ENCODE results near the gene DOK3. TPM values are rescaled to one million over a fixed set of nuclear protein-coding genes. Genes with fewer than 3 reads are reported as not detected.

The DOK3 gene
- total and polyA plus RNA-seq, 10 of the 15 experiments (the other 5 are each of a cell fraction or from before 2014, with no cell fraction given), result 6.6 to 107 (median 52.1) TPM

DNA sequence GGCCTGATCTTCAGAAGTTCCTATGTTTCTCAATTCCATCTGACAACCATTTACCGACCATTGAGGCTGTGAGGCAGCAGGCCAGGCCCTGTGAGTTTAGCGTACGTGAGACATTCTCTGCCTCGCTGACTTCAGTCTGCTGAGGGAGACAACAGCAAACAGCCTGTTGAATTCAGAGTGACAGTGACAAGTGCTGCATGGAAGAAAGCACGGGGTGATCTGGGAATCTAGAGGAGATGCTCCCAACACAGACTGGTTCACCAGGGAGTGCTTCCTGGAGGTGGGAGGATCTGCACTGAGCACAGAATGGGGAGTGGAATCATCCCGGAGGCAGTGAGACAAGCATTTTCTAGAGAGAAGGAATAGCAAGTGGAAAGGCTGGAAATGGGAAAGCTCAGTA, 17.2 kb upstream of the DOK3 start:
- H3K9me3 ChIP-seq (replicated peaks; ENCODE audit: control insufficient read depth, insufficient read depth, low read length), result no peaks in the 10 kb centered on the region
- ChIA-PET CTCF (no interaction called here), POLR2A (no interaction called here), RAD21 (ENCODE audit: unreplicated experiment) (no interaction called here), SMC1A (ENCODE audit: uncharacterized antibody, unreplicated experiment) (no interaction called here)
- DNase-seq (ENCODE audit: low read depth, low spot score) (no peak), ATAC-seq (no peak), FAIRE-seq (no peak)
- no peak overlapping the region for H3K27ac ChIP-seq (ENCODE audit: control insufficient read depth, insufficient read depth)
- 100% methylated on average over 6 of the region's 6 CpGs for WGBS (ENCODE audit: insufficient coverage, insufficient replicate concordance, low lambda C conversion rate, missing lambda C conversion rate)
- no peak overlapping the region for H3K4me2 ChIP-seq (ENCODE audit: control insufficient read depth, insufficient read depth)
- H3K79me2 ChIP-seq (ENCODE audit: control insufficient read depth, insufficient read depth, low read length), result no peaks in the 10 kb centered on the region
- intact Hi-C loops (cut with micrococcal nuclease; ENCODE audit: unreplicated experiment), result no loop called here
- no peaks in the 10 kb centered on the region for H4K20me1 ChIP-seq (ENCODE audit: control insufficient read depth, insufficient read depth)
- BruUV-seq (replicated peaks), result no TSS peak
- H3K4me1 ChIP-seq (ENCODE audit: control insufficient read depth, insufficient read depth, low read length), result no peaks in the 10 kb centered on the region
- no peak overlapping the region for H3K9ac ChIP-seq (ENCODE audit: control insufficient read depth, insufficient read depth, low read length)
- peaks cover 8 to 14% of the 10 kb centered on the region in 2 experiments; a peak in 3 of 4 replicates for H3K36me3 ChIP-seq (ENCODE audit: control insufficient read depth in 2 of 2, insufficient read depth in 2 of 2, low read length in 1 of 2)
- no peaks in the 10 kb centered on the region for H3K27me3 ChIP-seq (replicated peaks in 1 of 2; ENCODE audit: control insufficient read depth in 2 of 2, insufficient read depth in 2 of 2, low read length in 1 of 2)
- no peak overlapping the region for H2AFZ ChIP-seq (ENCODE audit: control insufficient read depth, low read depth, low read length)
- no peak overlapping the region for H3K4me3 ChIP-seq
- in situ Hi-C loops (cut with MboI), result no loop called here
- no peak for TF ChIP-seq MYB (IDR thresholded peaks at IDR 0.05; ENCODE audit: borderline replicate concordance, low read depth, low read length)
- no peak for TF ChIP-seq IRF4 (IDR thresholded peaks at IDR 0.05; ENCODE audit: low read depth, low read length)
- TF ChIP-seq RBBP5 (conservative IDR thresholded peaks at IDR 0.05), result no peak
- no peak for TF ChIP-seq PML (IDR thresholded peaks at IDR 0.05; ENCODE audit: low read length)
- no peak for TF ChIP-seq SREBF1 (IDR thresholded peaks at IDR 0.05; ENCODE audit: low read length)
- TF ChIP-seq SUZ12 (IDR thresholded peaks at IDR 0.05; ENCODE audit: unreplicated experiment), result no peak
- TF ChIP-seq, protein P1, sequence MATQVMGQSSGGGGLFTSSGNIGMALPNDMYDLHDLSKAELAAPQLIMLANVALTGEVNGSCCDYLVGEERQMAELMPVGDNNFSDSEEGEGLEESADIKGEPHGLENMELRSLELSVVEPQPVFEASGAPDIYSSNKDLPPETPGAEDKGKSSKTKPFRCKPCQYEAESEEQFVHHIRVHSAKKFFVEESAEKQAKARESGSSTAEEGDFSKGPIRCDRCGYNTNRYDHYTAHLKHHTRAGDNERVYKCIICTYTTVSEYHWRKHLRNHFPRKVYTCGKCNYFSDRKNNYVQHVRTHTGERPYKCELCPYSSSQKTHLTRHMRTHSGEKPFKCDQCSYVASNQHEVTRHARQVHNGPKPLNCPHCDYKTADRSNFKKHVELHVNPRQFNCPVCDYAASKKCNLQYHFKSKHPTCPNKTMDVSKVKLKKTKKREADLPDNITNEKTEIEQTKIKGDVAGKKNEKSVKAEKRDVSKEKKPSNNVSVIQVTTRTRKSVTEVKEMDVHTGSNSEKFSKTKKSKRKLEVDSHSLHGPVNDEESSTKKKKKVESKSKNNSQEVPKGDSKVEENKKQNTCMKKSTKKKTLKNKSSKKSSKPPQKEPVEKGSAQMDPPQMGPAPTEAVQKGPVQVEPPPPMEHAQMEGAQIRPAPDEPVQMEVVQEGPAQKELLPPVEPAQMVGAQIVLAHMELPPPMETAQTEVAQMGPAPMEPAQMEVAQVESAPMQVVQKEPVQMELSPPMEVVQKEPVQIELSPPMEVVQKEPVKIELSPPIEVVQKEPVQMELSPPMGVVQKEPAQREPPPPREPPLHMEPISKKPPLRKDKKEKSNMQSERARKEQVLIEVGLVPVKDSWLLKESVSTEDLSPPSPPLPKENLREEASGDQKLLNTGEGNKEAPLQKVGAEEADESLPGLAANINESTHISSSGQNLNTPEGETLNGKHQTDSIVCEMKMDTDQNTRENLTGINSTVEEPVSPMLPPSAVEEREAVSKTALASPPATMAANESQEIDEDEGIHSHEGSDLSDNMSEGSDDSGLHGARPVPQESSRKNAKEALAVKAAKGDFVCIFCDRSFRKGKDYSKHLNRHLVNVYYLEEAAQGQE (IDR thresholded peaks at IDR 0.05; ENCODE audit: low read depth, low read length), result no peak
- TF ChIP-seq RAD51 (IDR thresholded peaks at IDR 0.05), result no peak
- TF ChIP-seq, protein P2, sequence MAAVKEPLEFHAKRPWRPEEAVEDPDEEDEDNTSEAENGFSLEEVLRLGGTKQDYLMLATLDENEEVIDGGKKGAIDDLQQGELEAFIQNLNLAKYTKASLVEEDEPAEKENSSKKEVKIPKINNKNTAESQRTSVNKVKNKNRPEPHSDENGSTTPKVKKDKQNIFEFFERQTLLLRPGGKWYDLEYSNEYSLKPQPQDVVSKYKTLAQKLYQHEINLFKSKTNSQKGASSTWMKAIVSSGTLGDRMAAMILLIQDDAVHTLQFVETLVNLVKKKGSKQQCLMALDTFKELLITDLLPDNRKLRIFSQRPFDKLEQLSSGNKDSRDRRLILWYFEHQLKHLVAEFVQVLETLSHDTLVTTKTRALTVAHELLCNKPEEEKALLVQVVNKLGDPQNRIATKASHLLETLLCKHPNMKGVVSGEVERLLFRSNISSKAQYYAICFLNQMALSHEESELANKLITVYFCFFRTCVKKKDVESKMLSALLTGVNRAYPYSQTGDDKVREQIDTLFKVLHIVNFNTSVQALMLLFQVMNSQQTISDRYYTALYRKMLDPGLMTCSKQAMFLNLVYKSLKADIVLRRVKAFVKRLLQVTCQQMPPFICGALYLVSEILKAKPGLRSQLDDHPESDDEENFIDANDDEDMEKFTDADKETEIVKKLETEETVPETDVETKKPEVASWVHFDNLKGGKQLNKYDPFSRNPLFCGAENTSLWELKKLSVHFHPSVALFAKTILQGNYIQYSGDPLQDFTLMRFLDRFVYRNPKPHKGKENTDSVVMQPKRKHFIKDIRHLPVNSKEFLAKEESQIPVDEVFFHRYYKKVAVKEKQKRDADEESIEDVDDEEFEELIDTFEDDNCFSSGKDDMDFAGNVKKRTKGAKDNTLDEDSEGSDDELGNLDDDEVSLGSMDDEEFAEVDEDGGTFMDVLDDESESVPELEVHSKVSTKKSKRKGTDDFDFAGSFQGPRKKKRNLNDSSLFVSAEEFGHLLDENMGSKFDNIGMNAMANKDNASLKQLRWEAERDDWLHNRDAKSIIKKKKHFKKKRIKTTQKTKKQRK (IDR thresholded peaks at IDR 0.05; ENCODE audit: low read depth, low read length), result no peak
- TF ChIP-seq CHD4 (IDR thresholded peaks at IDR 0.05), result no peak
- no peak for TF ChIP-seq ZZZ3 (IDR thresholded peaks at IDR 0.05; ENCODE audit: control insufficient read depth, insufficient read length, low read depth)
- no peak for TF ChIP-seq CHD1 (IDR thresholded peaks at IDR 0.05; ENCODE audit: low read depth, low read length)
- TF ChIP-seq ZNF217 (IDR thresholded peaks at IDR 0.05), result no peak
- TF ChIP-seq, protein P3, sequence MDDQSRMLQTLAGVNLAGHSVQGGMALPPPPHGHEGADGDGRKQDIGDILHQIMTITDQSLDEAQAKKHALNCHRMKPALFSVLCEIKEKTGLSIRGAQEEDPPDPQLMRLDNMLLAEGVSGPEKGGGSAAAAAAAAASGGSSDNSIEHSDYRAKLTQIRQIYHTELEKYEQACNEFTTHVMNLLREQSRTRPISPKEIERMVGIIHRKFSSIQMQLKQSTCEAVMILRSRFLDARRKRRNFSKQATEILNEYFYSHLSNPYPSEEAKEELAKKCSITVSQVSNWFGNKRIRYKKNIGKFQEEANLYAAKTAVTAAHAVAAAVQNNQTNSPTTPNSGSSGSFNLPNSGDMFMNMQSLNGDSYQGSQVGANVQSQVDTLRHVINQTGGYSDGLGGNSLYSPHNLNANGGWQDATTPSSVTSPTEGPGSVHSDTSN (IDR thresholded peaks at IDR 0.05; ENCODE audit: insufficient replicate concordance, low read depth, low read length), result no peak
- TF ChIP-seq FOXK2 (IDR thresholded peaks at IDR 0.05), result no peak
- TF ChIP-seq CBFB (IDR thresholded peaks at IDR 0.05; ENCODE audit: low read depth), result no peak
- TF ChIP-seq PAX5 (IDR thresholded peaks at IDR 0.05; ENCODE audit: borderline replicate concordance, low read depth, low read length), result no peak
- TF ChIP-seq, protein P4, sequence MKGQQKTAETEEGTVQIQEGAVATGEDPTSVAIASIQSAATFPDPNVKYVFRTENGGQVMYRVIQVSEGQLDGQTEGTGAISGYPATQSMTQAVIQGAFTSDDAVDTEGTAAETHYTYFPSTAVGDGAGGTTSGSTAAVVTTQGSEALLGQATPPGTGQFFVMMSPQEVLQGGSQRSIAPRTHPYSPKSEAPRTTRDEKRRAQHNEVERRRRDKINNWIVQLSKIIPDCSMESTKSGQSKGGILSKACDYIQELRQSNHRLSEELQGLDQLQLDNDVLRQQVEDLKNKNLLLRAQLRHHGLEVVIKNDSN (IDR thresholded peaks at IDR 0.05; ENCODE audit: borderline replicate concordance, extremely low read length, insufficient read depth, low read depth, low read length), result no peak
- TF ChIP-seq IKZF1 (conservative IDR thresholded peaks at IDR 0.05), result no peak

All from GM12878 (cell line).